ENCODE results near the gene CELF2.

CELF2 gene

GRCh38 chr10:11043446-11044127 lies 25.9 kb downstream of the CELF2 start:
- H3K27ac Mint-ChIP-seq: no peak overlapping the region
- no peaks in the 10 kb centered on the region for H3K4me1 Mint-ChIP-seq (ENCODE audit: low read depth in 2 of 2)
- ATAC-seq (replicated peaks) (no peak), DNase-seq (no peak)
- H3K36me3 Mint-ChIP-seq (ENCODE audit: insufficient read depth): no peaks in the 10 kb centered on the region
- H3K9me3 Mint-ChIP-seq: no peaks in the 10 kb centered on the region
- peaks cover 52 to 70% of the 10 kb centered on the region in 2 donors for H3K27me3 Mint-ChIP-seq
- H3K4me3 Mint-ChIP-seq: no peak overlapping the region

- Mint-ChIP-seq H3K4me3 (no peak overlapping the region), H3K4me1 (ENCODE audit: low read depth in 2 of 2) (no peaks in the 10 kb centered on the region), H3K27ac (no peak overlapping the region), H3K9me3 (no peaks in the 10 kb centered on the region), H3K27me3 (peaks cover 63 to 88% of the 10 kb centered on the region in 2 donors), H3K36me3 (ENCODE audit: insufficient read depth) (no peaks in the 10 kb centered on the region)
- DNase-seq (no peak), ATAC-seq (replicated peaks) (no peak)
Measured at GRCh38 chr10:11045487-11045886, 27.8 kb downstream of the CELF2 start.

DNA sequence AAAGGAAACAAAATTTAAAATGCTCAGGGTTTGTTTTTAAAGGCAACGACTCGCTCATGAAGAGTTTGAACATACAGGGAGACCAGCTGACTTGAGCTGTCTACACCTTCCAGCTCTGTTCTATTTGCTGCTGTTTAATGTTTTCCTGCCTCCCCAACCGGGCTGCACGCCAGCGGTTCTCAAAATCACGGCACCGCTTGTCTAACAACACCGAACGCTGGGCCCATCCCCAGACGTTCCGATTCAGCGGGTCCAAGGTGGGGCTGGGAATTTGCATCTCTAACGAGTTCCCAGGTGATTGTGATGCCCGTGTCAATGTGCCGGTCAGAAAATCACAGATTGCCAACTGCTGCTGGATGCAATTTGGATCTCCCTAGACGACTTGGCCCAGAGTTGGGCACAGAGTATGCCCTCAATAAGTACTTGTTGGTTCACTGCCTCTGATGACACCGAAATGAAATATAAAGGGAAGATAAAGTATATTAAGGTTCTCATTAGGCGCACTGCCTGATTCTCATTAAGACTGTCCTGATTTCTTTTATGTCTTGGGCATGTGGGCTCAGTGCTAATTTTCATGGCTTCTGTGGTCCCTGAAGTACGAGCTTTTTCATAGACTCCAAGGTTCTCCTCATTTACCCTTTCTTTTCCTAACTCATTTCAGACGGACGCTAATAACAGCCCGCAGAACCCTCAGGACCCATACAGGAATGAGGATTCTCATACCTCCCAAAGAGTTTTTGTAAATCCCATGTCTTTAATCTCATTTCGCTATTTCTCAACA lies 28.5 kb downstream of the CELF2 start:
- Mint-ChIP-seq H3K27ac (no peak overlapping the region), H3K4me1 (ENCODE audit: low read depth in 2 of 2) (no peaks in the 10 kb centered on the region), H3K4me3 (no peak overlapping the region), H3K27me3 (peaks cover 64 to 89% of the 10 kb centered on the region in 2 donors), H3K9me3 (no peaks in the 10 kb centered on the region), H3K36me3 (ENCODE audit: insufficient read depth) (no peaks in the 10 kb centered on the region)
- no peak for DNase-seq
- ATAC-seq (replicated peaks): no peak

DNA sequence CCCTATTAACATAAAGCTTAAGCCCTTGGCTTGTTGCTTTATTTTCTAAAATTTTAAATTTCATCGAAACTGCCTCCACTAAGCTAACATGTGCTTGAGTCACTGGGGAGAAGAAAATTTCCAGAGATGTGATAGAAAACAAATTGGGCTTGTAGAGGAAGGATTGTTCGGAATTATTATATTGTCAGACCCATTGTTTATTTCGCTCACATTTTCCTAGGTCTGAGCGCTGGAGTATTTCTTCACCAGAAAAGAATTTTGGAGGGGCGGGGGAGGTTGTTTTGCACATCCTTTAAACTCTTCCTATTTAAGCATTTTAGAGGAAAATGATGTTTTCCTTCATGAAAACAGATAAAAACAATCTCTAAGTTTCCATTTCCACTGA lies 29.1 kb downstream of the CELF2 start:
- Mint-ChIP-seq H3K27me3 (peaks cover 63 to 89% of the 10 kb centered on the region in 2 donors), H3K4me1 (ENCODE audit: low read depth in 2 of 2) (no peaks in the 10 kb centered on the region), H3K36me3 (ENCODE audit: insufficient read depth) (no peaks in the 10 kb centered on the region), H3K4me3 (no peak overlapping the region), H3K27ac (no peak overlapping the region), H3K9me3 (no peaks in the 10 kb centered on the region)
- DNase-seq (no peak), ATAC-seq (replicated peaks) (no peak)

DNA sequence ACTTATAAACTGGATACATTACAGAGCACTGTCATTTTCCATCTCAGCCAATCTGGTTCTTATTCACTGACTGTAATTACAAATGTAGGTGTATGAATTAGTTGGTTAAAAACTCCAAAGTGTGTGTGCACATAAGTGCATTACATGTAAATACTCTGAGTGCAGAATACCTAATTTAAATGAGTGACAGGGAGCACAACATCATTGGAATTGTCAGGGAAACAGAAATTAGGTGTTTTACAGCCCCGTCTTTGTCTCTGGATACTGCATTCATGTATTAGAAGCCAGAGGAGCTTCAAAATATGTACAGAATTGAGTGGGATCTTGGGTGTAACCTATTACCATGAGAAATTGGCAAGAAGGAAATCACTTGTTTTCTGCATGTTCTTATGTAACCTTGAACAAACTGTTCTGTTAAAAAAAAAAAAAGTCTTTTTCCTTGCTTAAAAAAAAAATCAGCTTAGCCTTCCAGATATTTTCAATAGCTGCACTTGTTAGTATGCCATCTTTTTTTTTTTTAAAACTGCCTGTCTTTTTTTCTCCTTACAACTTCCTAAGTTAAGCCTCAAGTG lies 31.1 kb downstream of the CELF2 start:
- ATAC-seq (replicated peaks) (no peak), DNase-seq (no peak)
- H3K4me1 Mint-ChIP-seq (ENCODE audit: low read depth in 2 of 2): no peaks in the 10 kb centered on the region
- peaks cover 53 to 76% of the 10 kb centered on the region in 2 donors for H3K27me3 Mint-ChIP-seq
- no peaks in the 10 kb centered on the region for H3K36me3 Mint-ChIP-seq (ENCODE audit: insufficient read depth)
- H3K9me3 Mint-ChIP-seq: no peaks in the 10 kb centered on the region
- H3K27ac Mint-ChIP-seq: no peak overlapping the region
- no peak overlapping the region for H3K4me3 Mint-ChIP-seq

DNA sequence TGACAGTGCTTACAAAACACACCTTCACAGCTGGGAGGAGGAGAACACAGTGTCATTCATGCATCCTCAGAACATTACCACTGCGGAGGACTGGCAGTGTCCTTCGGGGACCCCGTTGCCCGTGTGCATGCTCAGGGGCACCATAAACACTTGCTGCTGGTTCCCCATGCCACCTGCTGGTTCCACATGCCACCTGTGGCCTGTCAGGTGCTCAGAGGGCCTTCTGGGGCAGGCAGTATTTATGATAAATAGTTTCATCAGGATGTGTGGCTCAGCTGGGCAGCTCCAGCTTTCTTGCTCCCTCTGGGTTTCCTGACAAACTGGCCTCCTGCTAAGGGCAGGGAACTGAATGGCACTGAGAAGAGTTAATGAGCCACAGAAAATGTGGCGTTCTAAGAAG lies 32.1 kb downstream of the CELF2 start:
- H3K27ac Mint-ChIP-seq: no peak overlapping the region
- ATAC-seq (replicated peaks) (no peak), DNase-seq (no peak)
- no peaks in the 10 kb centered on the region for H3K36me3 Mint-ChIP-seq (ENCODE audit: insufficient read depth)
- H3K4me1 Mint-ChIP-seq (ENCODE audit: low read depth in 2 of 2): no peaks in the 10 kb centered on the region
- no peaks in the 10 kb centered on the region for H3K9me3 Mint-ChIP-seq
- no peak overlapping the region for H3K4me3 Mint-ChIP-seq
- peaks cover 50 to 78% of the 10 kb centered on the region in 2 donors for H3K27me3 Mint-ChIP-seq

DNA sequence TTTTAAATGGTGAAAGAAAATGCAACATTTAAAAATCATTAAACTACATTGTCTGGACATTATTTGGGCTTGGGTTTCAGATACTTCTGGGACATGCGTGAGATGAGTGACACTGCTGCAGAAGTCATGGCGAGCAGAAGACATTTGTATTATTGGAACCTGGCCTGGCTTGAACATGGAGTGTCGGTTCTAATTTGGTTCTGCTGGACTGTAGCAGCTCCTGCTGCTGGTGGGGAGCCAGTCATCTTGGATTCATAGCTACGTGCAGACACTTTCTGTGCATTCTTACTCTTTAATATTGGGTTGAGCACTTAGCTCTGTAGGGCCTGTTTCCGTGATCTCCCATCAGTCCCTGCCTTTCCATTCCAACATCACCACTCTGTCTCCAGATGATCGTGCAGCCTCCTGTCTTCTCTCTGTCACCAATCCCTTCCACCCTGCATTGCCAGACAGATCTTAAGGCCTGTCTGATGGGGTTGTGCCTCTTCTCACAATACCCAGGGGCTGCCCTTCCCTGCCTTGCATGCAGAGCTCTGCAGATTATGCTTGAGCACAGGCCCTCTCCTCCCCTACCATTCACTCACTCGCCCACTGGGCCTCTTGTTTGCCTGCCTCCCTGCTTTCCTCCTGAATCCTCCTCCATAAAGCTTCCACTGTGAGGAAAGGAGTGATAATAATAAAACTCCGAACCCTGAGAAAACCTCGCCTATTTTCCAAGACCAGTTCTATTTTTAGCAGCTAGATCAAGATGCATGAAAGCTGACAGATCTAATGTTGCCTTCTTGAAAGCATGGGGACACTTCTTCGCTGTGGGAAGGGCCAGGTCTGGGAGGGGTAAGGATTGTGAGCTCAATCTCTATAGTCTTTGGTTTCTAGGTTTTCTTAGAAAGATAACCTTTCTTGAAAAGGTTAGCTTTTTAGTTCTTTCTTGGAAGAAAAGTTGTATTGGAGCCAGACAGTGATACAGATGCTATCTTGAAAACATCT lies 32.9 kb downstream of the CELF2 start:
- Mint-ChIP-seq H3K27me3 (peaks cover 55 to 81% of the 10 kb centered on the region in 2 donors), H3K36me3 (ENCODE audit: insufficient read depth) (no peaks in the 10 kb centered on the region), H3K4me1 (ENCODE audit: low read depth in 2 of 2) (no peaks in the 10 kb centered on the region), H3K27ac (no peak overlapping the region), H3K4me3 (no peak overlapping the region), H3K9me3 (no peaks in the 10 kb centered on the region)
- no peak for DNase-seq
- no peak for ATAC-seq (replicated peaks)

- Mint-ChIP-seq H3K9me3 (no peaks in the 10 kb centered on the region), H3K36me3 (ENCODE audit: insufficient read depth) (no peaks in the 10 kb centered on the region), H3K4me3 (no peak overlapping the region), H3K4me1 (ENCODE audit: low read depth in 2 of 2) (no peaks in the 10 kb centered on the region), H3K27ac (no peak overlapping the region), H3K27me3 (peaks cover 57 to 78% of the 10 kb centered on the region in 2 donors)
- DNase-seq (no peak), ATAC-seq (replicated peaks) (no peak)
Measured at GRCh38 chr10:11057018-11057417, 39.3 kb downstream of the CELF2 start.

- no peak for DNase-seq
- H3K4me1 Mint-ChIP-seq (ENCODE audit: low read depth in 2 of 2): no peaks in the 10 kb centered on the region
- peaks cover 61 to 79% of the 10 kb centered on the region in 2 donors for H3K27me3 Mint-ChIP-seq
- H3K36me3 Mint-ChIP-seq (ENCODE audit: insufficient read depth): no peaks in the 10 kb centered on the region
- H3K27ac Mint-ChIP-seq: no peak overlapping the region
- no peak for ATAC-seq (replicated peaks)
- no peaks in the 10 kb centered on the region for H3K9me3 Mint-ChIP-seq
- H3K4me3 Mint-ChIP-seq: no peak overlapping the region
Measured at GRCh38 chr10:11057448-11057847, 39.8 kb downstream of the CELF2 start.

GRCh38 chr10:11057994-11058393 lies 40.3 kb downstream of the CELF2 start:
- Mint-ChIP-seq H3K9me3 (no peaks in the 10 kb centered on the region), H3K4me3 (no peak overlapping the region), H3K27me3 (peaks cover 66 to 80% of the 10 kb centered on the region in 2 donors), H3K27ac (no peak overlapping the region), H3K4me1 (ENCODE audit: low read depth in 2 of 2) (no peaks in the 10 kb centered on the region), H3K36me3 (ENCODE audit: insufficient read depth) (no peaks in the 10 kb centered on the region)
- ATAC-seq (replicated peaks) (no peak), DNase-seq (no peak)

DNA sequence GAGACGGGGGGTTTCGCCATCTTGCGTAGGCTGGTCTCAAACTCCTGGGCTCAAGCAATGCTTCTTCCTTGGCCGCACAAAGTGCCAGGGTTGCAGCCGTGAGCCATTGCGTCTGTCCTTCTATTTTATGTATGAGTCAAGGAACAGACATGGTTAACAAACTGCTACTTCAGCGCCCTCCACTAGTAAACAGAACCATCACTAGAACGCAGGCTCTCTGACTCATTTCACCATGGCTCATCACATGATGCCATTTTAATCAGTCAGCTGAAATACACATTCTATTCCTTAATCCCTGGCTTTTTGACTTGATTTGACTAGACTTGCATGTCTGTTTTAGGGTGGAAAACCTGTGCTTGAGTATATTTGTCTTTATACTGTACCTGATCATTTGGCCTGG lies 41.3 kb downstream of the CELF2 start:
- ATAC-seq (replicated peaks): no peak
- H3K27me3 Mint-ChIP-seq: peaks cover 66 to 79% of the 10 kb centered on the region in 2 donors
- H3K4me1 Mint-ChIP-seq (ENCODE audit: low read depth in 2 of 2): no peaks in the 10 kb centered on the region
- H3K9me3 Mint-ChIP-seq: no peaks in the 10 kb centered on the region
- no peaks in the 10 kb centered on the region for H3K36me3 Mint-ChIP-seq (ENCODE audit: insufficient read depth)
- no peak overlapping the region for H3K4me3 Mint-ChIP-seq
- DNase-seq: no peak
- H3K27ac Mint-ChIP-seq: no peak overlapping the region

- Mint-ChIP-seq H3K27me3 (peaks cover 37 to 56% of the 10 kb centered on the region in 2 donors), H3K4me3 (no peak overlapping the region), H3K27ac (no peak overlapping the region), H3K9me3 (no peaks in the 10 kb centered on the region), H3K4me1 (ENCODE audit: low read depth in 2 of 2) (no peaks in the 10 kb centered on the region), H3K36me3 (ENCODE audit: insufficient read depth) (no peaks in the 10 kb centered on the region)
- ATAC-seq (replicated peaks): no peak
- no peak for DNase-seq
Measured at GRCh38 chr10:11063856-11064255, 46.2 kb downstream of the CELF2 start.

- peaks cover 32 to 56% of the 10 kb centered on the region in 2 donors for H3K27me3 Mint-ChIP-seq
- no peaks in the 10 kb centered on the region for H3K9me3 Mint-ChIP-seq
Measured at GRCh38 chr10:11064832-11065231, 47.2 kb downstream of the CELF2 start.

More at GRCh38 chr10:11064832-11065231, 47.2 kb downstream of the CELF2 start:
- ATAC-seq (replicated peaks): no peak
- Mint-ChIP-seq H3K4me3 (no peak overlapping the region), H3K27ac (no peak overlapping the region), H3K4me1 (ENCODE audit: low read depth in 2 of 2) (no peaks in the 10 kb centered on the region), H3K36me3 (ENCODE audit: insufficient read depth) (no peaks in the 10 kb centered on the region)
- no peak for DNase-seq
